HG02610 (cell line): ENCODE data around the gene MZF1.
"Not testable (repeated sequence)": the region's sequence is repeated elsewhere in the genome, so short reads cannot be mapped to it uniquely, and the experiment has no call there.

Source experiments
- ATAC-seq: cut with Tn5 transposase; IDR thresholded peaks from one replicate; pipeline ENCODE4 v1.9.1; 2021; ENCODE audit warnings: mild to moderate bottlenecking, moderate library complexity; ENCODE audit not compliant: unreplicated experiment

Gene MZF1

DNA sequence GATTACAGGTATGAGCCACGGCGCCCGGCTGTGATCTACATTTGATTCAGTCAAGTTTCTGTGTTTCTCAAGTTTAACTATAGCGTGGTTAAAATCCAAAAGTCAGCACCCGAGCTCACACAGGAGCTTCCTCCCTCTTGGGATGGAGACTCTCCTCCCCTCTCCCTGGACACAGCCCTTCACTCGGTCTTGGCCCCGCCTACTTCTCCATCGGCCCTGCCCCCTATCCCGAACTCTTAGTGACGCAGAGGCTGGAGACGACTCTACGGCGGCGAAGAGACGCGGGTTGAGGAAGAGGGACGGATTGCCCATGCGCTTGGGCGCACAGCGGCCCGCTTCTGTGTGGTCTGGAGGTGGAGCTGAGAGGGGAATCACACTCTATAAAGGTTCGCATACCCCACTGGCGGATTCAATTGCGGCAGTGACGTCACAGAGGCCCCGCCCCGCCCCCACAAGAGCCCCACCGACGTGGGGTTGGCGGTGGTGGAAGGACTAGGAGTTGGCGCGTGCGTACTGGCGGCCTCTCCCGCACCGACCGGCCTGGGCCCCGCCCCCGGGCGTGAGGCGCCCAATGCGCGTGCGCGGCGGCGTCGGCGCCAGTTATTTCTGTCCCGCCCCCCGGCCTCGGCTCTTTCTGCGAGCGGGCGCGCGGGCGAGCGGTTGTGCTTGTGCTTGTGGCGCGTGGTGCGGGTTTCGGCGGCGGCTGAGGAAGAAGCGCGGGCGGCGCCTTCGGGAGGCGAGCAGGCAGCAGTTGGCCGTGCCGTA lies 29.1 kb downstream of the MZF1 start, which contains the start of gene TRIM28:
TSS of gene TRIM28 (plus strand) at position 239 of the 765 bp plus-strand sequence. CDS start 694 bp downstream, outside the sequence.
- peak; percentile 78 for ATAC-seq

DNA sequence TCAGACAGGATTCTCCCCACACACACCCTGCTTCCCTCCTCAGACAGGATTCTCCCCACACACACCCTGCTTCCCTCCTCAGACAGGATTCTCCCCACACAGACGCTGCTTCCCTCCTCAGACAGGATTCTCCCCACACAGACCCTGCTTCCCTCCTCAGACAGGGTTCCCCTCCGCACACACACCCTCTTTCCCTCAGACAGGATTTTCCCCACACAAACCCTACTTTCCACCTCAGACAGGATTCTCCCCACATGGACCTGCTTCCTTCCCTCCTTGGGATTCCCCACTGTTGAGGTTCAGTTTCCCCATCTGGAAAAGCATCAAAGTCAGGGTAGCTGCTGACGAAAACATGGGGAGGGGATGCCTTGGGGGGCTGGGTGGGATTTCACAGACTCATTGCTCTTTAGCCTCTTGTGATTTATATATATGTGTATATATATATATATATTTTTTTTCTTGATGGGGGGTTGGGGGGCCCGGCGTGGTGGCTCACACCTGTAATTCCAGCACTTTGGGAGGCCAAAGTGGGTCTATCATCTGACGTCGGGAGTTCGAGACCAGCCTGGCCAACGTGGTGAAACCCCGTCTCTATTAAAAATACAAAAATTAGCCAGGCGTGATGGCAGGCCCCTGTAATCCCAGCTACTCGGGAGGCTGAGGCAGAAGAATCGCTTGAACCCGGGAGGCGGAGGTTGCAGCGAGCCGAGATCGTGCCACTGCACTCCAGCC lies 30.3 kb downstream of the MZF1 start:
- ATAC-seq: not testable (repeated sequence)

DNA sequence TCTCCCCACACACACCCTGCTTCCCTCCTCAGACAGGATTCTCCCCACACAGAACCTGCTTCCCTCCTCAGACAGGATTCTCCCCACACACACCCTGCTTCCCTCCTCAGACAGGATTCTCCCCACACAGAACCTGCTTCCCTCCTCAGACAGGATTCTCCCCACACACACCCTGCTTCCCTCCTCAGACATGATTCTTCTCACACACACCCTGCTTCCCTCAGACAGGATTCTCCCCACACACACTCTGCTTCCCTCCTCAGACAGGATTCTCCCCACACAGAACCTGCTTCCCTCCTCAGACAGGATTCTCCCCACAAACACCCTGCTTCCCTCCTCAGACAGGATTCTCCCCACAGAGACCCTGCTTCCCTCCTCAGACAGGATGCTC lies 34.0 kb downstream of the MZF1 start:
- ATAC-seq: not testable (repeated sequence)

DNA sequence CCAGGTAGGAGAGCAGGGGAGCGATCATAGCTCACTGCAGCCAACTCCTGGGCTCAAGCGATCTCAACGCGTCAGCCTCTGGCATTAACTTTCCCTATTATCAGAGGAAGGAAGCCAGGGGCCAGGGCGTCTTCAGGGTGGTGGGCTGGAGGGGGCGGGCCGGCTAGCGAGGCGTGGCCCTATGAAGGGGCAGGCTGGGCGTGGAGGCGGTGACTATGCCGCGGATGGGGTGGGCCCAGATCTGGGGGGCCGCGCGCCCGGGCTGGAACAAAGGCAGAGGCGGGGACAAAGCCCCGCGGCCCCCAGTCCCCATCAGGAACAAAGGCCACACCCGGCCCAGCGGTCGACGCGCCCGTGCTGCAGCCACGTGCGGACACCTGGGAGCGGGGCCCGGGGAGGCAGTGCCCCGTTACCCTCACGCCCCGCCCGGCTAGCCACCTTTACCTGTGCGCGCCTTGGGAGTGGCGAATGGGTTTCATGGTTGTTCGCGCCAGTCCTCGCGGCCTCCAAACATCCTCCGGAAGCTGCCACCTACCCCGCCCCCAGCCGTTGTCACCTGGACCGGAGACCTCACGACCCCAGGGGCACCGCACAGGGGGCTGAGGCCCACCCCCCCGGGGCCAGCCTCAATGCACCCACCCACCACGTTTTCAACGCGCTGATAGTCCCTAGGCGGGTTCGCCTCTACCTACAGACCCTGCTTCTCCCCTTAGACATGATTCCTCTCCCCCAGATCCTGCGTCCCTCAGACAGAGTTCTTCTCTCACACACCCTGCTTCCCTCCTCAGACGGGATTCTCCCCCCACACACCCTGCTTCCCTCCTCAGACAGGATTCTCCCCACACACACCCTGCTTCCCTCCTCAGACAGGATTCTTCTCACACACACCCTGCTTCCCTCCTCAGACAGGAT lies 34.6 kb downstream of the MZF1 start:
- ATAC-seq: no peak

DNA sequence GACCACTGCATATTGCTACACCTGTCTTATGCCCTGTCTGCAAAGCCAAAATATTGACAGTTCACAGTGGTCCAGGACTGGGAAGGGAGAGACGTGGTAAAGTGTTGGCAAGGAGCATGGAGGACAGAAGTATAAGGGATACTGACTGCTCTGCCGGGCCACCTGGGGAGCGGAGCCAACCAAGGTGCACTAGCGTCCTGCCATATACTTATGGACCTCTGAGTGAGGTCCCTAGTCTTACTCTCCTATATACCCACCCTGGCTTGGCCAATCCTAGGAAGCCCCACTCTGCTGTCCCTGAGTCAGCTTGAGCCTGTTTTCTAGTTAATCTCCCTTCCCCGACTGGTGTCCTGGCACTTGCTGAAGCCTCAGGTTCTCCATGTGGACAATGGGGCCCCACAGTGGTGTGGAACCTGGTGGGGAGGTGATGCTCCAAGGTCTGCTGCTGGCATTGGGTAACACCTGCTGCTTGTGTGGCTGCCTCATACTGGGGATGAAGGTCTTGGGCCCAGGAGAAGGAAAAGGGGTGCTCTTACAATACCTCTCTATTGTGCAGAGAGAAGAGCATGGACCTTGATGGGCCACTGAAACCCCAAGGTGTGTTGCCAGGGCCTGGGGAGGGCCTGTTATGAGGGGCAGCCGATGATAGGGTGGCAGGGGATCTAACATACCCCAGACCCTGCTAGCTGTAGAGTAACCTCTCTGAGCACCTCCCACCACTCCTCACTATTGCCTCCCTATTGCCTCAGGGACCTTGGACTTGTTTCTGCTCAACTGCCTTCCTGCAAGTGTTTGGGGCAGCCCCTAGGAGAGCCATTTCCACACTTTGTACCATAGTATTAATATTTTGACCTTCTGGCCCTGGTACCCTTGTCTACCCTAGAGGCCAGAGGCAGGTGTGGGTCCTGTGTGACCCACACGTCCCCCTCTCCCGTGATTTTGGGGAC lies 36.0 kb downstream of the MZF1 start:
- ATAC-seq: no peak

DNA sequence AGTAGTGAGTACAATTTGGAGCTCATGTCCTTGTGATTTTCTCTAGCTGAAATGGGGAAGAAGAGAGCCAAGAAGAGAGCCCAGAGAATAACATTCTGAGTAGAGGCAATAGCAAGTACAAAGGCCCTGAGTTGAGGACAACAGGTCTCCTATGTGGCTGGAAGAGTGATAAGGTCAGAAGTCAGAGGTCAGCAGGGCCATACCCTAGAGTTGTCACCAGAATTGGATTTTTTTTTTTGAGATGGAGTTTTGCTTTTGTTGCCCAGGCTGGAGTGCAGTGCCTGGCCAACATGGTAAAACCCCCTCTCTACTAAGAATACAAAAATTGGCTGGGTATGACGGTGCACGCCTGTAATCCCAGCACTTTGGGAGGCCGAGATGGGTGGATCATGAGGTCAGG lies 37.3 kb downstream of the MZF1 start:
- no peak for ATAC-seq

DNA sequence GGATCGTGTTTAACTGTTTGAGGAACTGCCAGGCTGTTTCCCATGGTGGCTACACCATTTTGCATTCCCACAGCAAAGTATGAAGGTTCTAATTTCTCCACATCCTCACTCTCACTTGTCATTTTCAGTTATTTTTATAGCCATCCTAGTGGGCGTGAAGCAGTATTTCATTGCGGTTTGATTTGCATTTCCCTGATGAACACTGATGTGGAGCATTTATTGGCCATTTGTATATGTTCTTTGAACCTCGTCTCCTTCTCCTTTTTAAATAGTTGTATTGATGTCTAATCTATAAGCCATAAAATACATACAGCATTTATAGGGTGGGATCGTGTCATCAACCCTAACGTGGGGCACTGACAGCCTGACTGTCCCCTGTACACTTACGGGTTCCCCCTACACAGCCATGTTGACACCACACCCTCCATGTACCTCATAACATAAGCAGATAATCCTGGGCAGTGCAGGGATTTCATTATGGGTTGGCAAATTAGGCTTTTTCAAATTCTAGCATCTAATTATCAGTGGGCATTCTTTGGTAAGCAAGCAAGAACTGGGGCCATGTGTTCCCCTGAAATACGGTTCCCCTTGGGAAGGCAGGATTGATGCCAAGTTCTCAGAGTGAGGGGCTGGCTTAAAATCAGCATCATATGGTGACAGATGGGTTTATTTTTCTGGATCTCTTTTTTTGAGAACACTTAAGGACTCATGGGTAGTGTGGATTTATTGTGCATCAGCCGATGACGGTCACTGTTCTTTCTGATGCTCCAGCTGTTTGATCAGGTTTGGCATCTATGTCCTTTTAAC lies 41.9 kb downstream of the MZF1 start:
- ATAC-seq: no peak

DNA sequence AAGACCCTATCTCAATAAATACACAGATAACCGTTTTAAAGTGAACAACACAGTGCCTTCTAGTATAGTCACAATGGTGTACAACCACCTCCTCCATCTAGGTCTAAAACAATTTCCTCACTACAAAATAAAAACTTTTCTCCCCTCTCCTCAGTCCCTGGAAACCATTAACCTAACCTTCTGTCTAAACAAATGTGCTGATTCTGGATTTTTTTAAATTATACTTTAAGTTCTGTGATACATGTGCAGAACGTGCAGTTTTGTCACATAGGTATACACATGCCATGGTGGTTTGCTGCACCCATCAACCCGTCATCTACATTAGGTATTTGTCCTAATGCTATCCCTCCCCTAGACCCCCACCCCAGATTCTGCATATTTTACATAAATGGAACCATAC lies 43.7 kb downstream of the MZF1 start:
- ATAC-seq: no peak

DNA sequence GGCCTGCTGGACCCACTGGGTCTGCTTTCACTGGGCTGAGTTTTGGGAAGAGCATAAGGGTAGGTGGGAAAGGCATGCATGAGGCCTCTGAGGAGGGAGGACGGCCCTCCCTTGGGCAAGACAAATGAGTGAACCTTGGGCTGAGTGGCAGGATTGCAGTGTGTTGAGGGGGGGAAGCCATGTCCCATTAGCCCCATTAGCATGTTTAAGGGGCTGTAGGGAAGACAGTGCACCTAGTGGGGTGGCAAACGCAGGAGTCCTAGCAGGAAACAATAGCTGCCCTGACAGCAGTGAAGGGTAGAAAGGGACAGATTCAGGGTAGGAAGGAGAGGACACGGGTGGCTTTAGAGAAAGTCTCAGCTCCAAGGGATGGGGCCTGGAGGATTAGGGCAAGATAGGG lies 50.4 kb downstream of the MZF1 start:
- no peak for ATAC-seq

DNA sequence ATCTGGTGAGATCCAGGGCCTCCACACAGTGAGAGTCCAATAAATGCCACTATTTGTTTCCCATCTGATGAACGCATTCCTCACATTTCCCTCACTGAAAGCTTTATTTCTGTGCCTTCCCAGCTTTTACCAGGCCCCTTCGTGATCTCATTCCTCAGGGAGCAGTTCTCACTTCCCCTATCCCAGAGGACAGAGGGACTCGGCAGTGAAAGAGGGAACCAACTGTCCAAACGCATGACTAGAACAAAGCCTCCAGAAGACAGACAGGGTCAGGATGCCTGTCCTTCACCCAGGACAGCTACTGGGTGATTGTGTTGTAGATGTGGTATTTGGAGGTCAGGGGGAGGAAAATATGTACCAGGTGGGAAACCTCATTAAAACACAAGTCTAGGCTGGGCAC lies 51.5 kb downstream of the MZF1 start:
- no peak for ATAC-seq

DNA sequence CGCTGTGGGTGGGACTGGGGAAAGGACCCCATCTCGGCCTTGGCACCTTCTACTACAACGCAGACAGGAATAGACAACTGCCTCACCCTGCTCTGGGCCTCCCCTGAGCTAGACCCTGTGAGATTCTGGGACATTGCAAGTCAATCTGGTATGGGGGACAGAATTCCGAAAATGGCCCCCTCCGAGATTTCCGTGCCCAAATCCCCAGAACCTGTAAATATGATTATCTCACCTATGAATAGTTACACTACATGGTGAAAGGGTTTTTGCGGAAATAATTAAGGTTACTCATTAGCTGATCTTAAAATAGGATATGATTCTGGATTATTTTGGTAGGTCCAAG lies 52.9 kb downstream of the MZF1 start:
- ATAC-seq: no peak

DNA sequence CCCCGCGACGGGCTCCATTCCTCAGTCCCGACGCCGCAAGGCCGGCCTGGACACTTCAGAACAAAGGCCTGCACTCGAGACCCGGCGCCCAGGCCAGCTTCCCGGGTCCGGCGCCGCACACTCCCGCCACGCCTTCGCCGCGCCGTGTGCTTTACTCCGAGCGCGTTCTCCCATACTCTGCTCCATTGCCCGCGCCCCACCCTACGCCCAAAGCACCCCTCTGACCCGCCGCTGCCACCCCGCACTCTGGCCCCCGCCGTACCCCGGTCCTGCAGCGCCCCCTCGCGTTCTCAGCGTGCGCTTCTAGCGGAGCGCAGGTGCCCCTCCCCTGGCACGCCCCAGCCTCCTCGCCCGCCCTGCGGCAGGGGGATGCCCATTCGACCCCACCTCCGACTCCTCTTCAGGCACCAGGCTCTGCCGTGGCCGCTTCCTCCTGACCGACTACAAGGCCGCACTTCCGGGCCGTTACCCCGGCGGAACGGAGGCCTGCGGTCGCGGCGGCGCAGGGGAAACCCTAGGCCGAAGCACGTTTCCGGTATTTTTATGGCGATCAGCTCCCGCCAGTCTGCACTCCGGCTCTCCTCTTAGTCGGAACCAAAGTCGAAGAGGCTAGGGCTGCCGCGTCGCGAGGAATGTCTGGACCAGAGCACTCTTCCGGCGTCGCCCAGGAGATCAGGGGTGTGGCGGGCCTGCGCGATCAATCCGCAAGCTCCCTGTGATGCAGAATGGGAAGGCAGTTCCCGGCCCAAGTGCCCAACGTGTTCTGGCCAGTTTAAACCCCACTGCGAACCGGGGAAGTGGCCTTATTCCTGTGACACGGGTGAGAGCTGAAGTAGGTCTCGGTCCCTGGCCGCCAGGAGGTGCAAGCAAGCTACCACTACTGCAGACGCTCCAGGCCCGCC lies 53.5 kb downstream of the MZF1 start, which contains the start of gene ZBTB45:
TSS of gene ZBTB45 (minus strand) at position 456 of the 902 bp plus-strand sequence. CDS start 2,137 bp downstream, outside the sequence.
- ATAC-seq: peak; percentile 76

DNA sequence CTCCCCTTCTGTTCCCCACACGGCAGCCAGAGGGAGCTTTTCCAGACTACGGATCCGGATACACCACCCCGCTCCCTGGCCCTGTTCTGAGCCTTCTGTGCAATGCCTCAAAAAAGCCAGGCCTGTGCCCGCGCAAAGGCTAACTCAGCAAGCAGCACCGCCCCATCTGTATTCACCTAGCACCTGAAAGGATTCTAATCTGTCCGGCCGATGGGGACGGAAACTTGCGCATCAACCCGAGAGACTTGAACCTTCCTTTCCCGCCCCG lies 54.1 kb downstream of the MZF1 start:
- ATAC-seq: no peak

DNA sequence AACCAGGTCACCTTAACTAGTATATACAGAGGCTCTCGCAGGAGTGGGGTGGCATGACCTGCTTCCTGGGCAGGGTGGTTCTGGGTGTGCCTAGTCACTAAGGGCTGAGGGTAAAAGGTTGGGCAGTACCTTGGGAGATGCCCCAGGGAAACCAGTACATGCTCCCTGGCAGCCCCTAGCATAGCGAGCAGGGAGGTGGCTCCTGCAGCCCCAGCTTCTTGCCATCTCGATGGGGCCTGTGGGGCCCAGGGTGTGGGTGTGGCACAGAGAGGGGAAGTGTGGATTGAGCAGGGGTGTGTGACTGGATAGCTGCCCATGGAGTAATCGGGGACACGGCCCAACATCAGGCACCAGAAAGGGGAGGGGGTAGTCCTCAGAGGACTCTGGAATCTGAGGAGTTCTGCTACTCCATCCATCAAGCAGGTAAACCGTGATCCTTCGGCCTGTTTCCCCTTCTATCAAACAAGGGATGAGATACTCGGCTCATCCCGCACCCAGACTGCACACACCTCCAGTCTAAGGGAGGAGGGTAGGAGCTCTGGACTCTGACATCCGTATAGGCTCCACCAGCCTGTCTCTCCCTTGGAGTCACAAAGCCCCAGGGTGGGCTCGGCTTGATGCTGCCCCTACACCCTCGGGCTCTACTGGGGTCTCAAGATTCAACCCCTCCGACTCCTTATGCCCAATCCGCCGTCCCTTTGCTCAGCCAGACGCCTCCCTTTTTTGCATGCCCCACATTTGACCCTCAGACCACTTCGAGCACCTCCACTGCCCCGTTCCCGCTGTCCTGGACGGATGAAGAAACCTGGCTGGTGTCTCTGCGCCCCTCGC lies 54.7 kb downstream of the MZF1 start:
- no peak for ATAC-seq

DNA sequence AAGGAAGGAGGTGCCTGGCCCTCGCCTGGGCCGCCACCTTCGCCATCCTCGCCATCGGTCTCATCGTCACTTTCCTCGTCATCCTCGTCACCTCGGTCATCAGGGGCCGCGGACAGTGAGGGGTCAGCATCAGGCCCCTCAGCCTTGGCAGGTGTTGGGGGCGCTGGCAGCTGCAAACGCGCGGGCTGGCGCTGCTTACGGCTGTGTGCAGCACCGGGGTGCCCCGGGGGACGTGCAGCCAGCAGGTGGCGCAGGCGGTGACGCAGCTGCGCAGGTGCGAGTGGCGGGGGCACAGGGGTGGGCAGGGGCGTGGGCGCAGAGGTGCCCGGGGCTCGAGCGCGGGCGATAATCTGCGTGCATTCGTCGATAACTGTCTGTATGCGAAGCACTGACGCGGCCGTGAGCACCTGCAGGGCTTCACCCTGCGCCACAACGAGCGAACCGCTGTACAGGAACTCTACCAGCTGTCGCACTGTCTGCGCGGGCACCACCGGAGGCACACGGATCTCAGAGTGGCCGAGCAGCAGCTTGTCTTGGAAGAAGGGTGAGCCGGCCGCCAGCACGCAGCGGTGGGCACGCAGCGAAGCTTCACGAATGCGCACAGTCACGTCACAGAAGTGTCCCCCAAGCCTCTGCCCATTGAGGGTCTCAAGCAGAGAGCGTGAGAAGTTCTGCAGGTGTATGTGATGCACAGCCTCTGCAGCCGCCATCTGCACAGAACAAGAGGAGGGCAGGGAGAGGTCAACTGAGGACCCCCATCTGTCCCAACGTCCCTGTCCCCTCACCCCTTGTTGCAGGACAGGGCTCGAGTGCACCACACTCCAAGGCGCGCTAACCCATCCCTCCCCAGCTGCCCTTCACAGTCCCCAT lies 55.9 kb downstream of the MZF1 start:
- ATAC-seq: no peak

DNA sequence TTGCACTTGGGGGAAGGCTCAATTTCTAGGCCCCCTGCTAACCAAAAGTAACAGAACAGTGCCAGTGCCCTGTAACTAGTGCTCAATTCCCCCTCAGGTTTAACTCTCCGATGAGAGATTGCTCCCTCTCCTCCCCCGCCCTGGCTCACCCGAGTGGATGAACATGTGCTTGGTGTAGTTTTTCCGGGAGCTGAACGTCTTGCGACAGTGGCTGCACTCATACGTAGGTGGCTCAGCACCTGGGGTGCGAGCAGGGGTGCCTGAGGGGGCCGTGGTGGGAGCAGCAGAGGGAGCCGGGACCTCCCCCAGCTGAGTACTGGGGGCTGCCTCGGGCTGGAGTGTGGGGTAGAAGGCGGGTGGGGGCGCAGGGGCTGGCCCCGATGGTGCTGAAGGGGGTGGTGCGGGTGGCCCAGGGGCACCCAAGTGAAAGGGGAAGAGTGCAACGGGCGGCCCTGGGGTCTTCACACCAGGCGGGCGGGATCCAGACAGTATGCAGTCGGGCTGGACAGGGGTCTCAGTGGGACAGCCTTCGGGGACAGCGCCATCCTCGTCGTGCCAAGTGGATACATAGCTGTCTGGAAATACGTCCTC lies 56.8 kb downstream of the MZF1 start:
- no peak for ATAC-seq
